Gastroesophageal sphincter (tissue), 4 donors: ENCODE data around the gene EME1. TPM values are rescaled to one million over a fixed set of nuclear protein-coding genes. Genes with fewer than 3 reads are reported as not detected.

Source experiments
- ATAC-seq: fragments of 150-250 bp; one replicate; pipeline ENCODE4 v1.9.1; 2016; ENCODE audit warnings: mild to moderate bottlenecking, moderate library complexity
- H3K27ac ChIP-seq, 4 donors: fragments of 200-600 bp; sonication (generic) in 3 of 4; 1 replicate in 3 of 4; 2 replicates in 1 of 4; pipeline ENCODE4 v1.5.1; 2016 to 2019
- H3K27me3 ChIP-seq: fragments of 200-600 bp; sonication (generic); one replicate; pipeline ENCODE4 v1.5.1; 2019
- H3K36me3 ChIP-seq, 2 donors: fragments of 200-600 bp; sonication (generic); one replicate each; pipeline ENCODE4 v1.5.1; 2019; ENCODE audit warnings: control low read depth in 1 of 2
- H3K4me1 ChIP-seq, 3 donors: fragments of 200-600 bp; sonication (generic); 1 replicate in 2 of 3; 2 replicates in 1 of 3; pipeline ENCODE4 v1.5.1; 2016 to 2019; ENCODE audit warnings: control low read depth in 2 of 3
- H3K4me3 ChIP-seq, 2 donors: fragments of 200-600 bp; sonication (generic); one replicate each; pipeline ENCODE4 v1.5.1; 2019; ENCODE audit warnings: mild to moderate bottlenecking in 1 of 2, moderate library complexity in 1 of 2
- H3K9me3 ChIP-seq, 3 donors: fragments of 200-600 bp; sonication (generic); one replicate each; pipeline ENCODE4 v1.5.1; 2017 to 2019; ENCODE audit warnings: control low read depth in 2 of 3
- EP300 ChIP-seq: sonication (generic); formaldehyde crosslinking; IDR thresholded peaks from one replicate; pipeline ENCODE4 v1.6.1; 2017; ENCODE audit warnings: antibody characterized with exemption, mild to moderate bottlenecking
- POLR2A ChIP-seq, 2 donors: fragments of 450-650 bp; IDR thresholded peaks; one replicate each; pipeline ENCODE4 v1.6.1; 2017; ENCODE audit warnings: antibody characterized with exemption in 2 of 2, mild to moderate bottlenecking in 2 of 2, moderate library complexity in 1 of 2
- POLR2AphosphoS5 ChIP-seq: sonication (generic); formaldehyde crosslinking; IDR thresholded peaks from one replicate; pipeline ENCODE4 v1.6.1; 2017; ENCODE audit warnings: antibody characterized with exemption
- WGBS, 2 donors: methylation state at CpG; one replicate each; pipeline ENCODE4 v1.1.5; 2018; ENCODE audit warnings: low coverage in 1 of 2; 5-methylcytosine and 5-hydroxymethylcytosine counted together
- total RNA-seq, 4 donors: library from RNA; depleted of rRNA; stranded (reverse); fragments of >200 nt; gene quantifications; one replicate each; pipeline ENCODE4 v1.1.0, GENCODE V29; 2016
- TF ChIP-seq, protein P1 (sequence below), 4 experiments: fragments of 200-600 bp in 2 of 4; fragments of 450-650 bp in 2 of 4; sonication (generic) in 1 of 4; IDR thresholded peaks; one replicate each; pipeline ENCODE4 v1.5.1; 2017 to 2019; ENCODE audit warnings: antibody characterized with exemption in 4 of 4, mild to moderate bottlenecking in 2 of 4, moderate library complexity in 2 of 4

The EME1 gene
- total RNA-seq, 4 donors from 2014 or later = 0.54 TPM; not detected in 3

DNA sequence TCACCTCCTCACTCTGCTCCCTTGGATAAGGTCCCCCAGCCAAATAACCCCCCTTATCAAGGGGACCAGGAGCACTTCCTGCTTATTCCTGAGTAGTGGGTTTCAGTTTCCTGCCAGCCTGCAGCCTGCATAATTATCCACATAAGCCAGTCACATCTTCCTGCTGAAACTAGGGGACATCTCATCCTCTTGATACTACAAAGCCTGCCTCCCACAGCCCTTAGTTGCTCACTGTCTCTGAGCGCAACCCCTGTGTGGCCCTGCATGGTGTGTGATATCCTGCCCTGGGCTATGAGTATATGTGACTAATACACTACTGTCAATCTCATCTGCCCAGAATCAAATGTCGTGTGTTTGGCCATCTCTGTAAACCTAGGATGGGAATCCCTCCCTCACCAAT, 35.1 kb upstream of the EME1 start:
- TF ChIP-seq POLR2A (IDR thresholded peaks at IDR 0.05) (no peak), EP300 (no peak), POLR2AphosphoS5 (no peak)
- TF ChIP-seq, protein P1, sequence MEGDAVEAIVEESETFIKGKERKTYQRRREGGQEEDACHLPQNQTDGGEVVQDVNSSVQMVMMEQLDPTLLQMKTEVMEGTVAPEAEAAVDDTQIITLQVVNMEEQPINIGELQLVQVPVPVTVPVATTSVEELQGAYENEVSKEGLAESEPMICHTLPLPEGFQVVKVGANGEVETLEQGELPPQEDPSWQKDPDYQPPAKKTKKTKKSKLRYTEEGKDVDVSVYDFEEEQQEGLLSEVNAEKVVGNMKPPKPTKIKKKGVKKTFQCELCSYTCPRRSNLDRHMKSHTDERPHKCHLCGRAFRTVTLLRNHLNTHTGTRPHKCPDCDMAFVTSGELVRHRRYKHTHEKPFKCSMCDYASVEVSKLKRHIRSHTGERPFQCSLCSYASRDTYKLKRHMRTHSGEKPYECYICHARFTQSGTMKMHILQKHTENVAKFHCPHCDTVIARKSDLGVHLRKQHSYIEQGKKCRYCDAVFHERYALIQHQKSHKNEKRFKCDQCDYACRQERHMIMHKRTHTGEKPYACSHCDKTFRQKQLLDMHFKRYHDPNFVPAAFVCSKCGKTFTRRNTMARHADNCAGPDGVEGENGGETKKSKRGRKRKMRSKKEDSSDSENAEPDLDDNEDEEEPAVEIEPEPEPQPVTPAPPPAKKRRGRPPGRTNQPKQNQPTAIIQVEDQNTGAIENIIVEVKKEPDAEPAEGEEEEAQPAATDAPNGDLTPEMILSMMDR (IDR thresholded peaks at IDR 0.05) = no peak
- Histone ChIP-seq H3K36me3 (no peaks in the 10 kb centered on the region), H3K27me3 (peaks cover 6% of the 10 kb centered on the region), H3K4me1 (no peaks in the 10 kb centered on the region), H3K4me3 (no peak overlapping the region), H3K27ac (no peak overlapping the region), H3K9me3 (peaks cover 0 to 11% (median 0%) of the 10 kb centered on the region in 3 donors)
- WGBS, 2 donors = 86% methylated on average over 1 of the region's 2 CpGs; no CpG with 5 or more reads in 1 of the 2 donors
- ATAC-seq = no peak

DNA sequence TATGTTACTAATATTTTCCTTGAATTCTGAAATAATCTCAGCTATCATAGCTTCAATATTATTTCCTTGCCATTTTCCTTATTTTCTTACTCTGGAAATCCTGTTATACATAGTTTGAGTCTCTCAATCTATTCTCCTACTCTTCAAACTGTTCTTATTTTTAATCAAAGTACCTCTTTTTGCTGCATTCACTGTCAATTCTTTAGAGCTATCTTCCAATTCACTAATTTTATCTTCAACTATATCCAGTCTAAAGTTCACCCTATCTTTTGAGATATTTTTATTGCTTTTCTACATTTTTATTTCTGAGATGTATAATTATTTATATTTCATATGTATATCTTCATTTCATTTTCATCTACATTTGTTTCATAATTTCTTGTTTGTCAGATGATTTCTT, 34.4 kb upstream of the EME1 start:
- Histone ChIP-seq H3K4me1 (no peaks in the 10 kb centered on the region), H3K9me3 (peaks cover 0 to 11% (median 0%) of the 10 kb centered on the region in 3 donors)
- TF ChIP-seq POLR2AphosphoS5 (no peak), POLR2A (IDR thresholded peaks at IDR 0.05) (no peak), EP300 (no peak)
- TF ChIP-seq, protein P1 (IDR thresholded peaks at IDR 0.05) = no peak

DNA sequence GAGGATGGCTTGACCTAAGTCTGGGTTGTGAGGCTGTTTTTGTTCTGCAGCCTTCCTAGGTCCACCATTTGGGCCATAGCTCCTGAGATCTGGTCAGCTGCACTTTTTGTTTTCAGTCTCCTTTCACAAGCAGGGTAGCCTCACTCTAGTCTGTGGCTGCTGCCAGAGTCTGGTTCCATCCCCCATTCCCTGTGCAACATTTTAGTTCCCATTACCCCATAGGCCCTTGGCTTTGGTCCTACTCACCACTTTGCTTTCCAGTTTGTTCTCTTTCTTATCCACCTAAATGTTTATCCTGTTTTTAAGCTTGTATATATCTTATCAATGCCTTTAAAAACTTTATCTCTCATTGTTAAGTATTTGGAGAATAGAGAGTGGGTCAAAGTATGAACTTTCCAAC, 33.6 kb upstream of the EME1 start:
- no peak overlapping the region for H3K4me3 ChIP-seq
- peaks cover 0 to 11% (median 0%) of the 10 kb centered on the region in 3 donors for H3K9me3 ChIP-seq
- no peaks in the 10 kb centered on the region for H3K36me3 ChIP-seq

More for the DNA sequence above, 34.4 kb upstream of the EME1 start:
- Histone ChIP-seq H3K36me3 (no peaks in the 10 kb centered on the region), H3K4me3 (no peak overlapping the region), H3K27ac (no peak overlapping the region), H3K27me3 (no peaks in the 10 kb centered on the region)
- ATAC-seq = no peak

DNA sequence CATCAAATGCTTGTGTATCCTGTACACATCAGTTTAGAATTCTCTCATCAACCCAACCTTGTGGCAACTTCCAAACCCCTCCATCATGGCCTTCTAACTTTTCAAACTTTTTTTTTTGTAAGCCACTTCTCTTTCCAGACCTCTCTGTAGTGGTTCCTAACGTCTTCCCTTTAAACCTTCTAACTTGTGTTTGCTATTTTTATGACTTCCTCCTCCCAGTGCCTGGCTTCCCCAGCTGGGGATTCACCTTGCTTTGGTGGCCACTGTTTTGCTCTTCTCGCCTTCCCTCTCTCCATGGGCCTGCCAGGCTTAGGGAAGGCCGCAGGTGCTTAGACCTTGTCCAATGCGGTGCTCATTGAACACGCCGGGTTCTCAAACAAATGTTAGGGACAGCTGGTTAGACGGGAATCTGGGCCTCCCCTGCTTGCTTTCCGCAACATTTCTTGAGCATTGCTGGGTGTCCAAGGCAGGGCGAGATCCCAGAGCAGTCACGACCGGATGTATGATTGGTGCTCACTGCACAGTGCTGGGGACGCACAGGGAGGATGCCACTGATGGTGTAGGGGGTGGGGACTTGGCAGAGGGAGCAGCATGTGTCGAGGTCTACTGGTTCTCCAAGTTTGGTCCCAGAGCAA, 28.2 kb upstream of the EME1 start:
- no peak overlapping the region for H3K27ac ChIP-seq
- H3K4me1 ChIP-seq = peaks cover 0 to 35% (median 22%) of the 10 kb centered on the region in 3 donors
- H3K4me3 ChIP-seq = peak overlapping the region in 1 of 2 donors; percentile 90
- H3K9me3 ChIP-seq = no peaks in the 10 kb centered on the region
- 43 to 53% methylated on average over 1 to 5 of the region's 13 CpGs for WGBS, 2 donors
- H3K36me3 ChIP-seq = no peaks in the 10 kb centered on the region
- ATAC-seq = no peak
- TF ChIP-seq, protein P1 (IDR thresholded peaks at IDR 0.05) = no peak
- TF ChIP-seq POLR2AphosphoS5 (no peak), EP300 (no peak), POLR2A (IDR thresholded peaks at IDR 0.05) (no peak)
- H3K27me3 ChIP-seq = no peaks in the 10 kb centered on the region

More for the DNA sequence above, 33.6 kb upstream of the EME1 start:
- ATAC-seq = no peak
- H3K27ac ChIP-seq = no peak overlapping the region
- TF ChIP-seq EP300 (no peak), POLR2AphosphoS5 (no peak), POLR2A (IDR thresholded peaks at IDR 0.05) (no peak)
- TF ChIP-seq, protein P1 (IDR thresholded peaks at IDR 0.05) = no peak
- H3K4me1 ChIP-seq = no peaks in the 10 kb centered on the region
- no peaks in the 10 kb centered on the region for H3K27me3 ChIP-seq
